Lower leg skin (tissue), 4 donors: ENCODE results near the gene MT1G. TPM values are rescaled to one million over a fixed set of nuclear protein-coding genes. Genes with fewer than 3 reads are reported as not detected.

Experiments used
- DNase-seq, 2 donors: peaks; one replicate each; pipeline ENCODE4 v3.0.0-alpha.2; 2019; ENCODE audit warnings: low spot score in 2 of 2
- H3K4me3 ChIP-seq: fragments of 200-600 bp; sonication (generic); 2 replicates; pipeline ENCODE4 v1.5.1; 2017; ENCODE audit warnings: mild to moderate bottlenecking, low read depth; ENCODE audit not compliant: poor library complexity, severe bottlenecking
- CTCF ChIP-seq, 3 donors: fragments of 450-650 bp; IDR thresholded peaks; one replicate each; pipeline ENCODE4 v1.5.1; 2016; ENCODE audit warnings: antibody characterized with exemption in 3 of 3, mild to moderate bottlenecking in 3 of 3, moderate library complexity in 2 of 3
- POLR2A ChIP-seq, 2 donors: fragments of 450-650 bp; IDR thresholded peaks; one replicate each; pipeline ENCODE4 v1.6.1; 2016 to 2017; ENCODE audit warnings: antibody characterized with exemption in 2 of 2, mild to moderate bottlenecking in 1 of 2, moderate library complexity in 1 of 2
- WGBS, 2 donors: methylation state at CpG; one replicate each; pipeline ENCODE4 v1.1.5; 2018; 5-methylcytosine and 5-hydroxymethylcytosine counted together
- intact Hi-C: fragments of 100-400 bp; cut with DNase I; formaldehyde crosslinking; loops from one replicate; pipeline ENCODE4 v1.15.0; 2023; ENCODE audit warnings: low total_unique reads
- total RNA-seq, 4 donors: library from RNA; depleted of rRNA; stranded (reverse); fragments of >200 nt; gene quantifications; one replicate each; pipeline ENCODE4 v1.1.0, GENCODE V29; 2016

MT1G gene
- total RNA-seq, 4 donors from 2014 or later, result 5.6 to 46.4 (median 37.8) TPM; not detected in 1

- DNase-seq, result peak; percentile 74 to 97
- no peak within 1 kb of the TSS for H3K4me3 ChIP-seq
- TF ChIP-seq POLR2A (IDR thresholded peaks at IDR 0.05), result no peak
- no peak for TF ChIP-seq CTCF (IDR thresholded peaks at IDR 0.05)
- intact Hi-C loops, result no loop called here
- 21 to 25% methylated on average over 63 to 66 of the region's 68 CpGs for WGBS, 2 donors
These were observed 29.8 kb downstream of the MT1G start, which contains the start of gene MT1A for GRCh38 chr16:56637814-56638750. Gene MT1A (plus strand): TSS chr16:56638666. CDS start chr16:56638739, 73 bp downstream.

- H3K4me3 ChIP-seq, result no peak overlapping the region
- no peak for DNase-seq
- 75 to 76% methylated on average over 9 of the region's 9 CpGs for WGBS, 2 donors
- TF ChIP-seq POLR2A (IDR thresholded peaks at IDR 0.05) (no peak), CTCF (IDR thresholded peaks at IDR 0.05) (no peak)
- intact Hi-C loops, result no loop called here
These were observed 31.1 kb downstream of the MT1G start for GRCh38 chr16:56636616-56637413.

- intact Hi-C loops, result no loop called here
- no peak for TF ChIP-seq POLR2A (IDR thresholded peaks at IDR 0.05)
- no peak for TF ChIP-seq CTCF (IDR thresholded peaks at IDR 0.05)
- no peak for DNase-seq
- no peak overlapping the region for H3K4me3 ChIP-seq
- WGBS, 2 donors, result 63 to 67% methylated on average over 29 to 31 of the region's 40 CpGs
These were observed 32.4 kb downstream of the MT1G start for GRCh38 chr16:56635441-56635967.

- intact Hi-C loops, result no loop called here
- no peak for TF ChIP-seq CTCF (IDR thresholded peaks at IDR 0.05)
- TF ChIP-seq POLR2A (IDR thresholded peaks at IDR 0.05), result no peak
- WGBS, 2 donors, result 68 to 79% methylated on average over 40 to 47 of the region's 47 CpGs
- DNase-seq, result no peak
- H3K4me3 ChIP-seq, result no peak overlapping the region
These were observed 33.0 kb downstream of the MT1G start for GRCh38 chr16:56634715-56635440.

- TF ChIP-seq POLR2A (IDR thresholded peaks at IDR 0.05) (no peak), CTCF (IDR thresholded peaks at IDR 0.05) (no peak)
- no peak for DNase-seq
- H3K4me3 ChIP-seq, result no peak overlapping the region
- intact Hi-C loops, result no loop called here
- WGBS, 2 donors, result 32 to 54% methylated on average over 7 of the region's 7 CpGs
These were observed 34.3 kb downstream of the MT1G start for GRCh38 chr16:56633535-56633934.
